ENCODE results near the gene PLCE1.

DNA sequence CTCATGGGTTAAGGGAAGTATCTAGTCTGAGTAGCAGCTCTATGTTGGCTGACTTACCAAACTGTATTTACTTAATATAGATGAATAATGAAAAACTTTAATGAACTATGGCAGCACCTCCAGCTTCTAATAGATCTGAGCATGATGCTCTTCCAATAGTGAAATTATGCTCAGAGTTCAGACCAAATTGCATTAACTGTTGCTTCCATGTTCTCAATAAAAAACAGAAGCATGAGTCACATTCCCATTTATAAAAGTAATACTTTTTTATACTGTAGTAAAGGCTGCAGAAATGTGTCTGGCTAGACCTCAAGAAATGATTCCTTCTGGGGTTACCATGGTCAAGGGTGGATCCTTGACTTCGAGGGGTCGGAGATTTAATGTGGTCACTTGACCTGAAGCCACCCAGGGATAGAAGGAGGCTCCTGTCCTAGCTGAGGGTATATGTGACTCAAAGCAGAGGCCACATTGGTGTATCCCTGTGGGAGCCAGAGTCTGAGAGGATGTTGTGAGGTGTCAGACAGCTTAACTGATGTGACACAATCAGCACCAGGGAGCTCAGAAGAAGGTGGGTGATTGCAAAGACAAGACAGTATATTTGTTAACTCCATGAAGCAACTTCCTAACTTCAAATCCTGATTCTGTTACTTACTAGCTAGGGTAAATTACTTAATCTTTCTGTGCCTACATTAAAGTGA, 19.8 kb upstream of the PLCE1 start:
- TF ChIP-seq GATA2 (IDR thresholded peaks at IDR 0.05; ENCODE audit: insufficient read depth, insufficient read length, low read depth, low read length) (no peak), MYC (IDR thresholded peaks at IDR 0.05; ENCODE audit: low read depth, low read length) (no peak), POLR2A (IDR thresholded peaks at IDR 0.05; ENCODE audit: low read depth, low read length) (no peak), POLR2AphosphoS5 (IDR thresholded peaks at IDR 0.05; ENCODE audit: insufficient read depth, low read depth, low read length) (no peak), EZH2 (IDR thresholded peaks at IDR 0.05; ENCODE audit: borderline replicate concordance, low read depth, low read length, severe bottlenecking) (no peak)
- TF ChIP-seq, protein P1, sequence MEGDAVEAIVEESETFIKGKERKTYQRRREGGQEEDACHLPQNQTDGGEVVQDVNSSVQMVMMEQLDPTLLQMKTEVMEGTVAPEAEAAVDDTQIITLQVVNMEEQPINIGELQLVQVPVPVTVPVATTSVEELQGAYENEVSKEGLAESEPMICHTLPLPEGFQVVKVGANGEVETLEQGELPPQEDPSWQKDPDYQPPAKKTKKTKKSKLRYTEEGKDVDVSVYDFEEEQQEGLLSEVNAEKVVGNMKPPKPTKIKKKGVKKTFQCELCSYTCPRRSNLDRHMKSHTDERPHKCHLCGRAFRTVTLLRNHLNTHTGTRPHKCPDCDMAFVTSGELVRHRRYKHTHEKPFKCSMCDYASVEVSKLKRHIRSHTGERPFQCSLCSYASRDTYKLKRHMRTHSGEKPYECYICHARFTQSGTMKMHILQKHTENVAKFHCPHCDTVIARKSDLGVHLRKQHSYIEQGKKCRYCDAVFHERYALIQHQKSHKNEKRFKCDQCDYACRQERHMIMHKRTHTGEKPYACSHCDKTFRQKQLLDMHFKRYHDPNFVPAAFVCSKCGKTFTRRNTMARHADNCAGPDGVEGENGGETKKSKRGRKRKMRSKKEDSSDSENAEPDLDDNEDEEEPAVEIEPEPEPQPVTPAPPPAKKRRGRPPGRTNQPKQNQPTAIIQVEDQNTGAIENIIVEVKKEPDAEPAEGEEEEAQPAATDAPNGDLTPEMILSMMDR (IDR thresholded peaks at IDR 0.05; ENCODE audit: extremely low read depth in 1 of 2, insufficient read depth in 1 of 2, low read depth in 1 of 2, low read length in 2 of 2): no peak

Measured in endothelial cell of umbilical vein (primary cell).